Panc1 (cell line): ENCODE results near the gene METTL9.

Experiments
- REST ChIP-seq, 2 experiments: IDR thresholded peaks; 2 replicates each; pipeline ENCODE4 v1.6.1; 2011 to 2012; ENCODE audit warnings: low read depth in 2 of 2, control low read depth in 1 of 2, low read length in 1 of 2, mild to moderate bottlenecking in 1 of 2, moderate library complexity in 1 of 2; ENCODE audit not compliant: insufficient read depth in 1 of 2
- TF ChIP-seq, protein P1 (sequence below): fragments of 450-650 bp; IDR thresholded peaks from 2 replicates; pipeline ENCODE4 v1.5.1; 2017; ENCODE audit warnings: mild to moderate bottlenecking

DNA sequence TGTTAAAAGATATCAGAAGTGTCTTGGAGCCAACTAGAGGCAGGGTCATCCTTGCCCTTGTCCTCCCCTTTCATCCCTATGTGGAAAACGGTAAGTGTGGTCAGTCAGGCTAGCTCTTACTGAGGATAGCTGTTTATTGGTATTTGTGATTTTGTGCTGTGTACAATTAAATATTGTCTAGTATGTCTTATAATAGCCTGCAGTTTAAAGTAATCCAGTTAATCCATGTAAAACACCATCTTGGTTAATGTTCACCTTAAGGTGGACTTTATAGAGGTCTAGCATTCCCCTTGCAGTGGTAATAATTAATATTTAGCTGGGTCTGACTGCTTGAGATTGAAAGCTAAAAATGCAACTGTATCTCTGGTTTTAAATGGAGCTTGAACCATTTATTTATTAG, 25.6 kb downstream of the METTL9 start:
- TF ChIP-seq, protein P1, sequence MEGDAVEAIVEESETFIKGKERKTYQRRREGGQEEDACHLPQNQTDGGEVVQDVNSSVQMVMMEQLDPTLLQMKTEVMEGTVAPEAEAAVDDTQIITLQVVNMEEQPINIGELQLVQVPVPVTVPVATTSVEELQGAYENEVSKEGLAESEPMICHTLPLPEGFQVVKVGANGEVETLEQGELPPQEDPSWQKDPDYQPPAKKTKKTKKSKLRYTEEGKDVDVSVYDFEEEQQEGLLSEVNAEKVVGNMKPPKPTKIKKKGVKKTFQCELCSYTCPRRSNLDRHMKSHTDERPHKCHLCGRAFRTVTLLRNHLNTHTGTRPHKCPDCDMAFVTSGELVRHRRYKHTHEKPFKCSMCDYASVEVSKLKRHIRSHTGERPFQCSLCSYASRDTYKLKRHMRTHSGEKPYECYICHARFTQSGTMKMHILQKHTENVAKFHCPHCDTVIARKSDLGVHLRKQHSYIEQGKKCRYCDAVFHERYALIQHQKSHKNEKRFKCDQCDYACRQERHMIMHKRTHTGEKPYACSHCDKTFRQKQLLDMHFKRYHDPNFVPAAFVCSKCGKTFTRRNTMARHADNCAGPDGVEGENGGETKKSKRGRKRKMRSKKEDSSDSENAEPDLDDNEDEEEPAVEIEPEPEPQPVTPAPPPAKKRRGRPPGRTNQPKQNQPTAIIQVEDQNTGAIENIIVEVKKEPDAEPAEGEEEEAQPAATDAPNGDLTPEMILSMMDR: no peak
- TF ChIP-seq REST (IDR thresholded peaks at IDR 0.05; ENCODE audit: insufficient read depth in 1 of 2, low read depth in 2 of 2, low read length in 1 of 2): no peak
